Anterior cingulate cortex (tissue), 58 donors: ENCODE measurements around the gene TSHZ3.

Source experiments
- DNase-seq, 58 donors: peaks; one replicate each; lab custom pipeline; 2025; lab: John Stamatoyannopoulos, UW

TSHZ3 gene, protein sequence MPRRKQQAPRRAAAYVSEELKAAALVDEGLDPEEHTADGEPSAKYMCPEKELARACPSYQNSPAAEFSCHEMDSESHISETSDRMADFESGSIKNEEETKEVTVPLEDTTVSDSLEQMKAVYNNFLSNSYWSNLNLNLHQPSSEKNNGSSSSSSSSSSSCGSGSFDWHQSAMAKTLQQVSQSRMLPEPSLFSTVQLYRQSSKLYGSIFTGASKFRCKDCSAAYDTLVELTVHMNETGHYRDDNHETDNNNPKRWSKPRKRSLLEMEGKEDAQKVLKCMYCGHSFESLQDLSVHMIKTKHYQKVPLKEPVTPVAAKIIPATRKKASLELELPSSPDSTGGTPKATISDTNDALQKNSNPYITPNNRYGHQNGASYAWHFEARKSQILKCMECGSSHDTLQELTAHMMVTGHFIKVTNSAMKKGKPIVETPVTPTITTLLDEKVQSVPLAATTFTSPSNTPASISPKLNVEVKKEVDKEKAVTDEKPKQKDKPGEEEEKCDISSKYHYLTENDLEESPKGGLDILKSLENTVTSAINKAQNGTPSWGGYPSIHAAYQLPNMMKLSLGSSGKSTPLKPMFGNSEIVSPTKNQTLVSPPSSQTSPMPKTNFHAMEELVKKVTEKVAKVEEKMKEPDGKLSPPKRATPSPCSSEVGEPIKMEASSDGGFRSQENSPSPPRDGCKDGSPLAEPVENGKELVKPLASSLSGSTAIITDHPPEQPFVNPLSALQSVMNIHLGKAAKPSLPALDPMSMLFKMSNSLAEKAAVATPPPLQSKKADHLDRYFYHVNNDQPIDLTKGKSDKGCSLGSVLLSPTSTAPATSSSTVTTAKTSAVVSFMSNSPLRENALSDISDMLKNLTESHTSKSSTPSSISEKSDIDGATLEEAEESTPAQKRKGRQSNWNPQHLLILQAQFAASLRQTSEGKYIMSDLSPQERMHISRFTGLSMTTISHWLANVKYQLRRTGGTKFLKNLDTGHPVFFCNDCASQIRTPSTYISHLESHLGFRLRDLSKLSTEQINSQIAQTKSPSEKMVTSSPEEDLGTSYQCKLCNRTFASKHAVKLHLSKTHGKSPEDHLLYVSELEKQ

GRCh38 chr19:31349160-31349881 lies at the start of gene TSHZ3:
TSHZ3 (minus strand) TSS chr19:31349436; CDS start chr19:31349219, 217 bp downstream.
- DNase-seq, result peak in 46 of 58 donors; percentile 13 to 77 (median 46)

DNA sequence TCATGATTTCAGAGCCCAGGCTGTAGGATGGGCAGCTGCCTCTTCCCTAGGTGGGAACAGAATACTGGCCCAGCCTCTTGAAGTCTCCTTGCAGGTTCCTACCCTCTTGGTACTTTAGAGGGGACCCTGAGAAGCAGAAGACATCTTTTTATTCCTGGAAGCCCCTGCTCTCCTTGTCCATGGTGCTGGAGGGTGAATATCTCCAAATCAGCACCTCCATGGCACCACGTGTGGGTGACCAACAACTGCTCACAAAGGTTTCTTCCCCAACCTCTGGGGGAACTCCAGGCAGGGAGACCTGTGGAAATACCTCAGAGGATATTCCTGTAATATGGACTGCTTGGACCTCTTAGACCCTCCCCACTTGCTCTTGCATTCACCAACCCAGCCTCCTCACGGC lies 48.1 kb upstream of the TSHZ3 start:
- no peak for DNase-seq

- no peak for DNase-seq
These were observed 43.2 kb upstream of the TSHZ3 start for GRCh38 chr19:31392464-31392863.

DNA sequence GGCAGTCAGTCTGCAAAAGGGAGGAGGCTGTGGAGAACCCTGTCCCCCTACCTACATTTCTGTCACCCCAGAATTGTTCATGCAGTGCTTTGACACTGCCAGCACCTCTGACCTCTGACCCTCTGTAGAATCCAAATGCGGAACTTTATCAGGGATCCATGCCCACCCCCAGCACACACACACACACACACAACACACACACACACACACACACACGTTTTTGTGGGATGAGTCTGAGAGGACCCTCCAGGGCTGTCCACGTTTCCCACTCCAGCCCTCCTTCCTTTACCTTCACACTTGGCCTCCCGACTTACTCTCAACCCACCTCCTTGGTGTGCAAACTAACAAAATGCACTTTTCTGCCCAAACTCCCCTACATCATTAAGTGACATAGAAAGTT lies 42.3 kb upstream of the TSHZ3 start:
- no peak for DNase-seq

- no peak for DNase-seq
These were observed 41.5 kb upstream of the TSHZ3 start for GRCh38 chr19:31390711-31391110.

DNA sequence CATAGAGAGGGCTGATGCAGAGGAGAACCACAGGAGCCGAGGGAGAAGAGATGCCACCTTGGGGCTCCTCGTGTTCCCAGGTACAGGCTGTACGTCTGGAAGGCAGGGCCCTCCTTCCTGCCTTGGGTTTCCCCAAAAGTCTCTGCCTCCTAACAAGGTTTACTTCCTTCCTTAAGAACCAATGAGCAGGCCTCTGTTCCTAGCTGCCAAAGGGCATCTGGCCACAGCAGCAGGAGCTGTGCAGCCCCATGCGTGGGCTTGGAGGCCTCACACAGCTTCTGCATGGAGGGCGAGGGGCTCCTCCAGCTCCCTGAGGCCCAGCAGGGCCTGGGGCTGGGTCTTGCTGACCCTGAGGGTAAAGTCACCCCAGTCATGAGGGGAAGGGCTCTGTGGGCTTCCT lies 40.6 kb upstream of the TSHZ3 start:
- no peak for DNase-seq

- no peak for DNase-seq
These were observed 38.6 kb upstream of the TSHZ3 start for GRCh38 chr19:31387717-31388301.

DNA sequence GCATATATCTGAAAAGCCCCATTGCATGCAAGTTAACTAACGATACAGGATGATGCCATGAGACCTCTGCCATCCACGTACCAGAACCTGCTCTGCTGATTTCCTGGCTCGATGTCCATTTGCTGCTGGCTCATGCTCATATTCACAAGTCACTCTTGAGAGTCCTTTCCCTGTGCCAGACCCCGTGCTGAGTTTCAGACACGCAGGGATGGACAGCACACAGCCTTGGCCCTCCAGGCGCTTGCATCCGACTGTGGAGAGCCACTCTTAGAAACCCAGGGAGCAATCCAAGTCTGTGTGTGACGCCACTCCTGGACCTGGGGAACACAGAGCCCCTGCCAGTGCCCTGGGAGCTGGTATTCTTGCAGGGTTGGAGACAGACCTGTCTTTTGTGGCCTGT lies 37.6 kb upstream of the TSHZ3 start:
- DNase-seq, result no peak

- no peak for DNase-seq
These were observed 36.5 kb upstream of the TSHZ3 start for GRCh38 chr19:31385744-31386143.

- DNase-seq, result no peak
These were observed 34.3 kb upstream of the TSHZ3 start for GRCh38 chr19:31383553-31383952.

- DNase-seq, result no peak
These were observed 31.6 kb upstream of the TSHZ3 start for GRCh38 chr19:31380854-31381253.

- no peak for DNase-seq
These were observed 29.2 kb upstream of the TSHZ3 start for GRCh38 chr19:31378404-31378803.

DNA sequence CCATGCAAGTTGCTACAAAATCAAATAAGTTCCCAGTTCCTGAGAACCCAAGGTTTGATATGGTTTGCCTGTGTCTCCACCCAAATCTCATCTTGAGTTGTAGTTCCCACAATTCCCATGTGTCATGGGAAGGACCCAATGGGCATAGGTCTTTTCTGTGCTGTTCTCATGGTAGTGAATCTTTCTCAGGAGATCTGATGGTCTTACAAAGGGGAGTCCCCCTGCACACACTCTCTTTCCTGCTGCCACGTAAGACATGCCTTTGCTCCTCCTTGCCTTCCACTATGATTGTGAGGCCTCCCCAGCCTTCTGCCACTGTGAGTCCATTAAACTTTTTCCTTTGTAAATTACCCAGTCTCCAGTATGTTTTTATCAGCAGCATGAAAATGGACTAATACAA lies 28.5 kb upstream of the TSHZ3 start:
- no peak for DNase-seq

GRCh38 chr19:31372246-31372781 lies 23.1 kb upstream of the TSHZ3 start:
- no peak for DNase-seq

DNA sequence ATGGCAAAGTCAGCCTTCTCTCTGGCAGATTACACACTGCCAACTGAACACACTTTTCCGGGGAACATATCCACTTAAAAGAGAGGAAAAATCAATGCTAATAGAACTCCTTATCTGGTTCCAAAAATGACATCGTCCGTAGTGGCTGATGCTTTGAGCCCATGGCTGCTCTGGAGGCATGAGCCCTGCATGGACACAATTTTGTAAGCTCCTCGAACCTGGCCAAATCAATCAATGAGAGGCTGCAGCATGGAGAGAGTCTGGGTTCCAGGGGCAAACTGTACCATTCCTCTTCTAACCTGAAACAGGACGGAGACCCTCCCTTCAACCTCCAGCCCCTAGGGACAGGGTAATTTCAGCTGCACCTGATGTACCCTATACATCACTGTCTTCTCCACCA lies 21.0 kb upstream of the TSHZ3 start:
- DNase-seq, result no peak

GRCh38 chr19:31364963-31365362 lies 15.7 kb upstream of the TSHZ3 start:
- no peak for DNase-seq

DNA sequence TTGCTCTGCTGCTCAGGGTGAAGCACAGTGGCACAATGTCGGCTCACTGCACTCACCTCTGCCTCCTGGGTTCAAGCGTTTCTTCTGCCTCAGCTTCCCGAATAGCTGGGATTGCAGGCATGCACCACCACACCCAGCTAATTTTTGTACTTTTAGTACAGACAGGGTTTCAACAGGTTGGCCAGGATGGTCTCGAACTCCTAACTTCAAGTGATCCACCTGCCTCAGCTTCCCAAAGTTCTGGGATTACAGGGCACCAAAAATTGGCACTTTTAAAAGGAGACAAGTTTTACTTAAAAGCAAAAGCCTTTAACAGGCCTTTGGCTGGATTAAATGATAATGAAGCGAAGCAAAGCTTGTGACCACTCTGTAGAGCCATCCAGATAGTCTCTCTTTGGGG lies 12.5 kb upstream of the TSHZ3 start:
- DNase-seq, result no peak

- DNase-seq, result no peak
These were observed 8.1 kb upstream of the TSHZ3 start for GRCh38 chr19:31357315-31357673.

GRCh38 chr19:31356587-31357314 lies 7.5 kb upstream of the TSHZ3 start:
- peak in 2 of 58 donors; percentile 3 to 9 for DNase-seq
